Prostate gland (tissue), 2 donors: ENCODE results near the gene OGDHL.

Experiments used
- POLR2AphosphoS5 ChIP-seq: sonication (generic); formaldehyde crosslinking; IDR thresholded peaks from one replicate; pipeline ENCODE4 v1.6.1; 2017; ENCODE audit warnings: antibody characterized with exemption
- TF ChIP-seq, protein P1 (sequence below), 4 experiments: fragments of 200-600 bp in 2 of 4; fragments of 450-650 bp in 2 of 4; sonication (generic) in 2 of 4; IDR thresholded peaks; 1 replicate in 3 of 4; 2 replicates in 1 of 4; pipeline ENCODE4 v1.5.1; 2016 to 2019; ENCODE audit warnings: antibody characterized with exemption in 4 of 4, mild to moderate bottlenecking in 2 of 4, moderate library complexity in 2 of 4

DNA sequence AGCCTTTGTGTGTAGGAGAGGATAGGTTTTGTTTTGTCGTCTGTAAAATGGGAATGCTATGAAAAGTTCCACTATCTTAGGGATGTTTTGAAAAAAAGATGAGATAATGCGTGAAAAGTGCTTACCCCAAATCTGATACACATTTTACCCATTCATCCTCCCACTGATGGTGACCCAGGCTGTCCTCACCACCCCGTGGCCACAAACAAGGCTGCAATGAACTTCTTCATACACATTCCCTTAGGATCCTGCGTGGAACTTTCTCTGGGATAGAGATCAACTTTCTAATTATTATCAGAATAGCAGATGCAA lies 399 bp upstream of the OGDHL start:
- TF ChIP-seq, protein P1, sequence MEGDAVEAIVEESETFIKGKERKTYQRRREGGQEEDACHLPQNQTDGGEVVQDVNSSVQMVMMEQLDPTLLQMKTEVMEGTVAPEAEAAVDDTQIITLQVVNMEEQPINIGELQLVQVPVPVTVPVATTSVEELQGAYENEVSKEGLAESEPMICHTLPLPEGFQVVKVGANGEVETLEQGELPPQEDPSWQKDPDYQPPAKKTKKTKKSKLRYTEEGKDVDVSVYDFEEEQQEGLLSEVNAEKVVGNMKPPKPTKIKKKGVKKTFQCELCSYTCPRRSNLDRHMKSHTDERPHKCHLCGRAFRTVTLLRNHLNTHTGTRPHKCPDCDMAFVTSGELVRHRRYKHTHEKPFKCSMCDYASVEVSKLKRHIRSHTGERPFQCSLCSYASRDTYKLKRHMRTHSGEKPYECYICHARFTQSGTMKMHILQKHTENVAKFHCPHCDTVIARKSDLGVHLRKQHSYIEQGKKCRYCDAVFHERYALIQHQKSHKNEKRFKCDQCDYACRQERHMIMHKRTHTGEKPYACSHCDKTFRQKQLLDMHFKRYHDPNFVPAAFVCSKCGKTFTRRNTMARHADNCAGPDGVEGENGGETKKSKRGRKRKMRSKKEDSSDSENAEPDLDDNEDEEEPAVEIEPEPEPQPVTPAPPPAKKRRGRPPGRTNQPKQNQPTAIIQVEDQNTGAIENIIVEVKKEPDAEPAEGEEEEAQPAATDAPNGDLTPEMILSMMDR (IDR thresholded peaks at IDR 0.05): no peak
- TF ChIP-seq POLR2AphosphoS5: no peak
